ENCODE data around the gene PACSIN1.

DNA sequence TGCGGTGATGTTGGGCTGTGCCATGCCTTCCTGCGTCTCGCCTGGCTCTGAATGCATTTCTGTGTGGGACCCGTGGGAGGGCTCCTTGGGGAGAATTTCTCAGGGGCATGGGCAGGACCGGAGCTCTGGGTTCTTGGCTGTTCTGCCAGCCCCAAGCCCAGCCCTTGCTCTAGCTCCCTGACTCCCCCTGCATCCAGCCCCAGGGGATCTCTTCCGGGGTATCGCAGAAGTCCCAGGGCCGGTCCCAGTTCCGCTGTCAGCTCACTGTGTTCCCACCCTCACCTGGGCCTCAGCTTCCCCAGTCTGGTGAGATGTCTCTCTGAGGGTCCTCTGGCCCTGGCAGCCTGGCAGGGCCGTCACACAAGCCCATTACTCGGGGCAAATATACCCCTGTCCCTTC, 69.8 kb downstream of the PACSIN1 start:
- TF ChIP-seq POLR2A (IDR thresholded peaks at IDR 0.05) (no peak), EP300 (IDR thresholded peaks at IDR 0.05) (no peak)
- TF ChIP-seq, protein P1, sequence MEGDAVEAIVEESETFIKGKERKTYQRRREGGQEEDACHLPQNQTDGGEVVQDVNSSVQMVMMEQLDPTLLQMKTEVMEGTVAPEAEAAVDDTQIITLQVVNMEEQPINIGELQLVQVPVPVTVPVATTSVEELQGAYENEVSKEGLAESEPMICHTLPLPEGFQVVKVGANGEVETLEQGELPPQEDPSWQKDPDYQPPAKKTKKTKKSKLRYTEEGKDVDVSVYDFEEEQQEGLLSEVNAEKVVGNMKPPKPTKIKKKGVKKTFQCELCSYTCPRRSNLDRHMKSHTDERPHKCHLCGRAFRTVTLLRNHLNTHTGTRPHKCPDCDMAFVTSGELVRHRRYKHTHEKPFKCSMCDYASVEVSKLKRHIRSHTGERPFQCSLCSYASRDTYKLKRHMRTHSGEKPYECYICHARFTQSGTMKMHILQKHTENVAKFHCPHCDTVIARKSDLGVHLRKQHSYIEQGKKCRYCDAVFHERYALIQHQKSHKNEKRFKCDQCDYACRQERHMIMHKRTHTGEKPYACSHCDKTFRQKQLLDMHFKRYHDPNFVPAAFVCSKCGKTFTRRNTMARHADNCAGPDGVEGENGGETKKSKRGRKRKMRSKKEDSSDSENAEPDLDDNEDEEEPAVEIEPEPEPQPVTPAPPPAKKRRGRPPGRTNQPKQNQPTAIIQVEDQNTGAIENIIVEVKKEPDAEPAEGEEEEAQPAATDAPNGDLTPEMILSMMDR (IDR thresholded peaks at IDR 0.05), result no peak
